GM15510 (cell line): ENCODE measurements around the gene PIAS2.
A peak's percentile ranks its signal among the peaks of the same experiment; 100 is the strongest.

Source experiments
- POLR2A ChIP-seq: IDR thresholded peaks from 3 replicates; pipeline ENCODE4 v1.6.1; 2011; ENCODE audit warnings: borderline replicate concordance; ENCODE audit not compliant: insufficient read length; ENCODE audit errors: extremely low read depth

Gene PIAS2

GRCh38 chr18:46917108-46917802 is at the start of gene PIAS2, which contains the start of gene KATNAL2:
Gene PIAS2, minus strand, starts transcription at chr18:46917507. Its CDS starts 162 bp downstream, at chr18:46917345.
Gene KATNAL2, plus strand, starts transcription at chr18:46917602. Its CDS starts 29,271 bp downstream, at chr18:46946873.
- TF ChIP-seq POLR2A = peak; percentile 94

DNA sequence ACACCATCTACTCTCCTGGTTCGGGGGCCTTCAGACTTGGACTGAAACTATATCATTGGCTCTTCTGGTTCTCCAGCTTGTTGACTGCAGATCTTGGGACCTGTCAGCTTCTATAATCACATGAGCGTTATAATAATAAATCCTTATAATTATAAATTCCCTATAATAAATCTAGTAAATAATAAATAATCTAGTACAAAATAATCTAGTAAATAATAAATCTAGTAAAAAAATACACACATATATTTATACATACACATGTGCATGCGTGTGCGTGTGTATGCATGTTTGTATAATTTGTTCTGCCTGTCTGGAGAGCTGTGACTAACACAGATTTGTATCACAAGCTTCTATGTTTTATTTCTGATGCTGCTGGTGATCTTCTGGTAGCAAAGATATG is 40.9 kb upstream of the PIAS2 start:
- no peak for TF ChIP-seq POLR2A

- TF ChIP-seq POLR2A = no peak
Measured at GRCh38 chr18:46953195-46953594, 35.9 kb upstream of the PIAS2 start.

- no peak for TF ChIP-seq POLR2A
Measured at GRCh38 chr18:46950064-46950656, 32.9 kb upstream of the PIAS2 start.

- no peak for TF ChIP-seq POLR2A
Measured at GRCh38 chr18:46946656-46947282, 29.5 kb upstream of the PIAS2 start.

DNA sequence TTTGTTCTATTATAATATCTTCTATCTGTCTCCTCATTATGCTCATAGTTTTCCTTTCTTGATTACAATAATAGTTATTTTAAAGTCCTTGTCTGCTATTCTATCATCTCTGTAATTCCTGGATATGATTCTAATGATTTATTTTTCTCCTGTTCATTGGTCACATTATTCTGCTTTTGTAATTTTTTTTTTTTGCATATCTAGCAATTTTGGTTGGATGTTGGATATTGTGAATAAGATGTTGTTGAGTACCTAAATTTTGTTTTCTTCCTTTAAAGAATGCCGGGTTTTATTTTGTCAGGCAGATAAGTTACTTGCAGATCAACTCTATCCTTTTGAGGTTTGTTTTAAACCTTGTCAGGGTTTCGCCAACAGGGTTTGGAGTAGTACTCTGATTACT is 25.3 kb upstream of the PIAS2 start:
- TF ChIP-seq POLR2A = no peak

DNA sequence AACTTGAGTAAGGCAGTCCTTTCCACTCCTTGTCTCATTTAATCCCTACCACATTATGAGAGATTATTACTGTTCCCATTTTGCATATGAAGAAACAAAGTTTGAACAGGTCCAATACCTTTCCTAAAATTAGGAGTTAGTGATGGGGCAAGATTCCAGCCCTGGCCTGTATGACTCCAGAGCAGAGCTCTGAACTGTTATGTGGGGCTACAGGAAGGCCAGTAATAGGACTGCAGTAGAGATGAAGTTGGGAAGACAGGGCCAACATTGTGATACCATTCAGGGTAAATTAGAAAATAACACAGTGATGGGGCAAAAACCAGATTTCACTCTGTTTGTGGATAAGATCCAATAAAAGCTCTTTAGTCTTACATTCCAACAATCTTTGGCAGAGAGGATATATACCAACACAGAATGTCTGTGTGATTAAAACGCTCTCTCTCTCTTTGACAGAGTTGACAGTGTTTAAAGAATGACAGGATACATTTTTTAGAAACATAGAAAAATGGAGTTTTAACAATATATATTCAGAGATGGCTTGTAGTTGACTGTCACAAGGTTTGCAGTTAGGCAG is 22.8 kb upstream of the PIAS2 start:
- TF ChIP-seq POLR2A = no peak

- no peak for TF ChIP-seq POLR2A
Measured at GRCh38 chr18:46939337-46939963, 22.1 kb upstream of the PIAS2 start.

DNA sequence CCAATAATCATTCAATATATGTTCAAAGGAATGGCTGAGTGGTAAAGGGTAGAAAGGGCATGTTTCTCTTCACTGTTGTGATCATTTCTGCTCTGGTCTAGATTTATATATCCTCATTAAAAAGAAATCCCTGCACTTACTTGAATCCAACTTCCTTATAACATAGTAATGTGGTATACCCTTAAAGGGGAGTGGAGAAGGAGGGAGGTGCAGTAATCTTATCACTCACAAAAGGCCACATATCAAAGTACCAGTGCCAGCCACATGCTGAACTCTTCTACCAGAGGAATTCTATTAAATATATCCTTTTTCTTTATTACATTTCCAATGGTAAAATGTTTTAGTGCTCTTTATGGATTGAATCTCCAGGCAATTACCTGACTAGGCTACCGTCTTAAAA is 3.3 kb upstream of the PIAS2 start:
- no peak for TF ChIP-seq POLR2A

GRCh38 chr18:46920067-46920466 is 2.8 kb upstream of the PIAS2 start:
- no peak for TF ChIP-seq POLR2A

- no peak for TF ChIP-seq POLR2A
Measured at GRCh38 chr18:46917803-46918600, 695 bp upstream of the PIAS2 start.

DNA sequence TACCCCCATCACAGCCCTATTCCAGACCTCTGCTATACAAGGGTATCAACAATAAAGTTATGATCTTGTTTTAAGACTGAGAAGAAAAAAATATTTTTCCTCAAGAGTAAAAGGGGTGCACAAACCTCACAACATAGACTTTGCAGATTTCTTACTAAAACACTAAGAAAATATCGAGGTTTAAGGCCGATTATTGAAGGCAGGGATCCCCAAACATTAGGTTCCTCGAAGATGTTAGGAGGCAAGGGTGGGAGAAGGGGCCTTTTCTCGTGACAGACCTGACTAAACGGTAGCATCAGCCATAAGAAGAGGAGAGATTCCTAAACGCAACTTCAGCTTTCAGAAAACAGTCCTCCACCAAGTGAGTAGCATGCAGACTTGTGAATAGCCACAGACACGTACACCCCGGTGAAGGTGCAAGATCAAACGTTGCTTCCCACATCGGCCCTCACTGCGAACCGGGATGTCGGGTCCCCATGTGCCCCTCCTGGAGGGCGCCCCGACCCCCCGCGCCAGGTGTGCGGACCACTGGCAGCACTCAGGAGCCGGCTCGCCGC is 678 bp downstream of the PIAS2 start:
- TF ChIP-seq POLR2A = no peak

- no peak for TF ChIP-seq POLR2A
Measured at GRCh38 chr18:46915800-46916550, 1.3 kb downstream of the PIAS2 start.

DNA sequence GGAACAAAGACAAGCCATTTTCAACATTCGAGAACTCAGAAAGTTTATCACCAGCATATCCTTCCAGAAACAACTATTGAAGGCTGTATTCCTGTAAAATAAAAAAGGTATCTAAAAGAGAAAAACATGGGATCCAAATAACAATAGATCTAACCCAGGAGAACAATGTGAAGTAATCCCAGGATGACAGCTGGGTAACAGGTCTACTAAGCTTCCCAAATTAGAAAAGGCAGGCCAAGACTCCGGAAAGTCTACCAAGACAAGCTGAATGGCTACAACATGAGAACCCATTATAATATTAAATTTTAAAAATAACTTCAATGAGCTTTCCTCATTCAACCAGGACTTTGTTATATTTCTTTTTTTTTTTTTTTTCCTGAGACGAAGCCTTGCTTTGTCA is 6.5 kb downstream of the PIAS2 start:
- no peak for TF ChIP-seq POLR2A

GRCh38 chr18:46909497-46909896 is 7.8 kb downstream of the PIAS2 start:
- no peak for TF ChIP-seq POLR2A
